OCI-LY3 (cell line): ENCODE results near the gene EHD2.

ENCODE experiments used
- CTCF ChIP-seq: fragments of 200-600, 300-600 bp; sonication (generic); IDR thresholded peaks from 2 replicates; pipeline ENCODE4 v1.5.1; 2014; ENCODE audit warnings: antibody characterized with exemption, low read length, low read depth
- EZH2phosphoT487 ChIP-seq: fragments of 200-600 bp; shearing (Covaris generic); IDR thresholded peaks from 2 replicates; pipeline ENCODE4 v1.6.1; 2018; ENCODE audit warnings: antibody characterized with exemption, mixed run types, low read depth

DNA sequence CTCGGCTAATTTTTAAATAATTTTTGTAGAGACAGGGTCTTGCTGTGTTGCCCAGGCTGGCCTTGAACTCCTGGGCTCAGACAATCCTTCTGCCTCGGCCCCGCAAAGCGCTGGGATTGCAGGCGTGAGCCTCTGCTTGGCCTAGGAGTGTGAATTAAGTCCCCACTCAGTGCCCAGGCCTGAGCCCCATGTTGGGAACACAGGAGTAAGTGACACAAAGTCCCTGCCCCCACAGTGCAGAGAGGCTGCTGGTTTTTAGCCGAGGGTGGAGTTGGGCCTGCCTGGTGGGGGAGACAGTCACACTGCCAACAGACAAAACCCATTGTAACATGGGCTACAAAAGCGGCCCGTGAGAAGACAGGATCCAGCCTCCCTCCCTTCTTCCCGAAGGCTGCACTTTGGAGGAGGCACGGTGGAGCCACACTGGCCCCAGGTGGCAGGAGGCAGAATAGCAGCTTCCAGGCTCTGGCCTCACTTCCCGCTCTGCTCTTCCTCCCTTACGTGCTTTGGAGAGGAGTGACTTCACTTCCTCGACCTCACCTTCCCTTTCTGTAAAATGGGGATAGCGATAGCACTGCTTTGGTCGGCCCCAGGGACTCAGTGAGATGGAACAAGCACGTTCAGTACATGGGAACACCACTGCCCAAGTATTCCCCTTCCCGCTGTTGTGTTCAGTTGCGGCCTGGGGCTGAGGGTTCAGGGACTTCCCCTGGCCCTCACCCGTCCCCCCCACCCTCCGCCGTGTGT is 15.2 kb upstream of the EHD2 start:
- TF ChIP-seq CTCF (peak; percentile 96), EZH2phosphoT487 (no peak)
